SK-N-SH (cell line): ENCODE data around the gene PCYT1A.

Experiments used
- CHD2 ChIP-seq: fragments of 150-350 bp; IDR thresholded peaks from 2 replicates; pipeline ENCODE4 v1.6.1; 2018; ENCODE audit warnings: low read length; ENCODE audit not compliant: partially characterized antibody
- EP300 ChIP-seq, 2 experiments: IDR thresholded peaks; 2 replicates each; pipeline versions ENCODE4 v1.4.0 to v1.6.1; 2012; ENCODE audit warnings: borderline replicate concordance in 1 of 2, low read depth in 1 of 2, low read length in 1 of 2
- EZH2phosphoT487 ChIP-seq: fragments of 200-600 bp; sonication (generic); IDR thresholded peaks from 2 replicates; pipeline ENCODE4 v1.6.1; 2017; ENCODE audit warnings: low read depth, mixed run types, mild to moderate bottlenecking, antibody characterized with exemption, moderate library complexity, borderline replicate concordance
- FOSL2 ChIP-seq: IDR thresholded peaks from 2 replicates; pipeline ENCODE4 v1.4.0; 2012; ENCODE audit warnings: low read depth, mild to moderate bottlenecking, moderate library complexity, borderline replicate concordance
- MAX ChIP-seq: IDR thresholded peaks from 2 replicates; pipeline ENCODE4 v1.4.0; 2012; ENCODE audit warnings: low read depth
- NFIC ChIP-seq: IDR thresholded peaks from 2 replicates; pipeline ENCODE4 v1.4.0; 2012; ENCODE audit warnings: borderline replicate concordance
- RAD21 ChIP-seq: IDR thresholded peaks from 2 replicates; pipeline ENCODE4 v1.6.1; 2012; ENCODE audit warnings: mild to moderate bottlenecking, low read length
- RCOR1 ChIP-seq: fragments of 150-350 bp; IDR thresholded peaks from 2 replicates; pipeline ENCODE4 v1.6.1; 2017; ENCODE audit warnings: antibody characterized with exemption, low read length
- TCF12 ChIP-seq: IDR thresholded peaks from 2 replicates; pipeline ENCODE4 v1.4.0; 2012
- USF1 ChIP-seq: IDR thresholded peaks from 2 replicates; pipeline ENCODE4 v1.4.0; 2012; ENCODE audit warnings: low read depth, borderline replicate concordance
- USF2 ChIP-seq: fragments of 150-350 bp; IDR thresholded peaks from 2 replicates; pipeline ENCODE4 v1.6.1; 2017; ENCODE audit warnings: antibody characterized with exemption, low read length, low read depth, borderline replicate concordance
- TF ChIP-seq, protein P1 (sequence below): fragments of 200-600 bp; sonication (generic); IDR thresholded peaks from 2 replicates; pipeline ENCODE4 v1.6.1; 2017; ENCODE audit warnings: antibody characterized with exemption, mild to moderate bottlenecking, moderate library complexity

DNA sequence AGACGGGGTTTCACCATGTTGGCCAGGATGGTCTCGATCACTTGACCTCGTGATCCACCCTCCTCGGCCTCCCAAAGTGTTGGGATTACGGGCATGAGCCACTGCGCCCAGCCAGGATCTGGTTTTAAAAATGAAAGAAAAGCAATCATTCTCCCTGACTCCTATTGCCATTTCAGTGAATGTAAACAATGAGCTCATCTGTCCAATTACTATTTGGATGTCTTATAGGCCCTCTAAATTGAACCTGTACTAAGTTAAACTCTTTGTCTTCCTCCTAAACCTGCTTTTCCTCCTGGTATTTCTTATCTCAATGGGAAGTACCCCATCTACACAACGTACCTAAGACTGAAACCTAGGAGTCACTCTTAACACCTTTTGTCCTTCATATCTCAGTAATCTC is 23.7 kb downstream of the PCYT1A start:
- TF ChIP-seq USF2 (no peak), MAX (no peak), USF1 (no peak), EP300 (IDR thresholded peaks at IDR 0.05; ENCODE audit: borderline replicate concordance in 1 of 2, low read depth in 1 of 2, low read length in 1 of 2) (no peak), EZH2phosphoT487 (no peak), CHD2 (no peak), TCF12 (no peak), NFIC (no peak), RCOR1 (no peak), FOSL2 (no peak), RAD21 (no peak)
- TF ChIP-seq, protein P1, sequence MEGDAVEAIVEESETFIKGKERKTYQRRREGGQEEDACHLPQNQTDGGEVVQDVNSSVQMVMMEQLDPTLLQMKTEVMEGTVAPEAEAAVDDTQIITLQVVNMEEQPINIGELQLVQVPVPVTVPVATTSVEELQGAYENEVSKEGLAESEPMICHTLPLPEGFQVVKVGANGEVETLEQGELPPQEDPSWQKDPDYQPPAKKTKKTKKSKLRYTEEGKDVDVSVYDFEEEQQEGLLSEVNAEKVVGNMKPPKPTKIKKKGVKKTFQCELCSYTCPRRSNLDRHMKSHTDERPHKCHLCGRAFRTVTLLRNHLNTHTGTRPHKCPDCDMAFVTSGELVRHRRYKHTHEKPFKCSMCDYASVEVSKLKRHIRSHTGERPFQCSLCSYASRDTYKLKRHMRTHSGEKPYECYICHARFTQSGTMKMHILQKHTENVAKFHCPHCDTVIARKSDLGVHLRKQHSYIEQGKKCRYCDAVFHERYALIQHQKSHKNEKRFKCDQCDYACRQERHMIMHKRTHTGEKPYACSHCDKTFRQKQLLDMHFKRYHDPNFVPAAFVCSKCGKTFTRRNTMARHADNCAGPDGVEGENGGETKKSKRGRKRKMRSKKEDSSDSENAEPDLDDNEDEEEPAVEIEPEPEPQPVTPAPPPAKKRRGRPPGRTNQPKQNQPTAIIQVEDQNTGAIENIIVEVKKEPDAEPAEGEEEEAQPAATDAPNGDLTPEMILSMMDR = no peak
